Activated CD8-positive, alpha-beta T cell treated with anti-CD3 and anti-CD28 coated beads for 36 hours (primary cell): ENCODE data around the gene PLOD3. TPM values are rescaled to one million over a fixed set of nuclear protein-coding genes. Genes with fewer than 3 reads are reported as not detected.
"Not testable (repeated sequence)": the region's sequence is repeated elsewhere in the genome, so short reads cannot be mapped to it uniquely, and the experiment has no call there.

Experiments
- ATAC-seq: fragments of 200-7000 bp; cut with Tn5 transposase; one replicate; pipeline ENCODE4 v1.10.0; 2021; ENCODE audit warnings: mild to moderate bottlenecking, moderate library complexity
- CTCF ChIA-PET: fragments of 350-600 bp; sonication (Branson Sonifier 250); formaldehyde crosslinking; loops from one replicate; lab custom pipeline; 2021; ENCODE audit warnings: antibody characterized with exemption; lab: Charles Lee
- POLR2A ChIA-PET: fragments of 350-600 bp; sonication (Branson Sonifier 250); formaldehyde crosslinking; loops from one replicate; lab custom pipeline; 2021; ENCODE audit warnings: antibody characterized with exemption; lab: Charles Lee
- DNase-seq: peaks from one replicate; pipeline ENCODE4 v3.0.0-alpha.2; 2020
- H3K27ac Mint-ChIP-seq: one replicate; pipeline ENCODE4 v1.8.0; 2021; ENCODE audit warnings: mild to moderate bottlenecking, mixed read lengths
- H3K27me3 Mint-ChIP-seq: one replicate; pipeline ENCODE4 v1.8.0; 2021; ENCODE audit warnings: mixed read lengths
- H3K36me3 Mint-ChIP-seq: one replicate; pipeline ENCODE4 v1.8.0; 2021; ENCODE audit warnings: low read depth, mixed read lengths
- H3K4me1 Mint-ChIP-seq: one replicate; pipeline ENCODE4 v1.8.0; 2021; ENCODE audit warnings: low read depth, mixed read lengths
- H3K4me3 Mint-ChIP-seq: one replicate; pipeline ENCODE4 v1.8.0; 2021; ENCODE audit warnings: mild to moderate bottlenecking, moderate library complexity, mixed read lengths
- H3K9me3 Mint-ChIP-seq: one replicate; pipeline ENCODE4 v1.8.0; 2021; ENCODE audit warnings: mixed read lengths
- intact Hi-C: fragments of 100-400 bp; cut with micrococcal nuclease; formaldehyde crosslinking; loops from one replicate; pipeline ENCODE4 v1.10.0; 2022
- total RNA-seq, 2 experiments: library from RNA; stranded (reverse); gene quantifications; one replicate each; pipeline ENCODE4 v1.2.3, GENCODE V29; 2021
- TF ChIP-seq, protein P1 (sequence below): fragments of 200-600 bp; IDR thresholded peaks from one replicate; pipeline ENCODE4 v1.8.0; 2022; ENCODE audit warnings: antibody characterized with exemption, mild to moderate bottlenecking

PLOD3 gene
- total RNA-seq, 2 experiments from 2014 or later, result 20.4 to 24.4 TPM

DNA sequence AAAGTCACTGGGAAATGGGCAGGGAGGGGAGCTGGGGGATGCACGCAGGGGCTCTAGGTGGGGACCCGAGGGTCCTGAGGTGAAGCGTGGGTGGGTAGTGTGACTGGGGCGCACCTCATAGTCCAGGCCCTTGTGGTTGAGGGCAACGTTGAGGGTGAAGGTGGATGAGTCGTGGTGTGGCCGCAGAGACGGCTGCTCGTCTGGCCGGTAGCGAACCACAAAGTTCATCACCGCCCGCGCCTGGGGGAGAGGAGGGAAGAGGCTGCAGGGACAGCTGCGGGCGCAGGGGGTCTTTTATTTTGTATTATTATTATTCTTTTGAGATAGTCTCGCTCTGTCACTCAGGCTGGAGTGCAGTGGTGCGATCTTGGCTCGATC lies 10.7 kb downstream of the PLOD3 start:
- Mint-ChIP-seq H3K27me3 (peaks cover 10% of the 10 kb centered on the region), H3K36me3 (peaks cover 5% of the 10 kb centered on the region), H3K4me3 (no peak overlapping the region), H3K9me3 (no peaks in the 10 kb centered on the region), H3K27ac (no peak overlapping the region), H3K4me1 (no peaks in the 10 kb centered on the region)
- DNase-seq (no peak), ATAC-seq (no peak)
- ChIA-PET CTCF (no interaction called here), POLR2A (interaction anchor here (1.8 kb wide), 1 partner anchor 11 kb away, joined by 4 read pairs; the partner anchor contains the start of genes PLOD3 and ZNHIT1)
- intact Hi-C loops, result no loop called here
- TF ChIP-seq, protein P1, sequence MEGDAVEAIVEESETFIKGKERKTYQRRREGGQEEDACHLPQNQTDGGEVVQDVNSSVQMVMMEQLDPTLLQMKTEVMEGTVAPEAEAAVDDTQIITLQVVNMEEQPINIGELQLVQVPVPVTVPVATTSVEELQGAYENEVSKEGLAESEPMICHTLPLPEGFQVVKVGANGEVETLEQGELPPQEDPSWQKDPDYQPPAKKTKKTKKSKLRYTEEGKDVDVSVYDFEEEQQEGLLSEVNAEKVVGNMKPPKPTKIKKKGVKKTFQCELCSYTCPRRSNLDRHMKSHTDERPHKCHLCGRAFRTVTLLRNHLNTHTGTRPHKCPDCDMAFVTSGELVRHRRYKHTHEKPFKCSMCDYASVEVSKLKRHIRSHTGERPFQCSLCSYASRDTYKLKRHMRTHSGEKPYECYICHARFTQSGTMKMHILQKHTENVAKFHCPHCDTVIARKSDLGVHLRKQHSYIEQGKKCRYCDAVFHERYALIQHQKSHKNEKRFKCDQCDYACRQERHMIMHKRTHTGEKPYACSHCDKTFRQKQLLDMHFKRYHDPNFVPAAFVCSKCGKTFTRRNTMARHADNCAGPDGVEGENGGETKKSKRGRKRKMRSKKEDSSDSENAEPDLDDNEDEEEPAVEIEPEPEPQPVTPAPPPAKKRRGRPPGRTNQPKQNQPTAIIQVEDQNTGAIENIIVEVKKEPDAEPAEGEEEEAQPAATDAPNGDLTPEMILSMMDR, result no peak

DNA sequence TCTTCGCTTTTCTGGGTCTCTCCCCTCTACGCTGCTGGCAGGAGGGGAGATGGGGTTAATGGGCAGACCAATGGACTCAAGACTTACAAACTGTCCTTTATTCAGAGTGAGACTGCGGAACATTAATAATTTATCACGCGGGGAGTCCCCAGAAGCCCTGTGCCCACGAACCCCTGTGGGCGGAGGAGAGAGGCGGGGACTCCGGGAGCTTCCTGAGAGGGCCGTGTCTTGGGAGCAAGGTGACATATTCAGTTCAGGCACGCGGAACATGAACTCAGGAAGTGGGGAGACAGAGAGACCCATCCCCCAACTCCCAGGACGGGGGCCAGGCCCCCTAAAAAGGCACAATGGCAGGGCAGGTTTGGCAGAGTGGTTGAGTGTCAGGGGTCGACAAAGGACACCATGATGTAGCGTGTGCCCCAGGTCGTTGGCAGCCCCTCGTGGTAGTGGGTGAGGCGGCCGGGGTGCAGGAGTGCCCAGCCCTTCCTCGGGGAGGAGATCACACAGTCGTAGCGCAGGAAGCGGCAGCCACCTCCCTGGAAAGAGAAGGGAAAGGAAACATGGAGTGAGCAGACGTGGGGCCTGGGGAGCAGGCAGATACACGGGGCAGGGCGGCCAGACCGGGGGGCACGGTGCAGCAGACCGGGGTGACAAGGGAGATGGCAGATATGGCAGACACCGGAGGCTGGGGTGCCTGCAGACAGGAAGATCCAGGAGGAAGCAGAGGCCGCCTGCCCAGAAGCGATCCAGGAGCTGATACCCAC lies 11.3 kb downstream of the PLOD3 start:
- intact Hi-C loops, result no loop called here
- POLR2A ChIA-PET, result interaction anchor here (0.6 to 1.8 kb wide), 2 partner anchors 12 to 225 kb away, joined by 4 to 5 read pairs; partner anchors contain the start of genes PLOD3 and ZNHIT1
- Mint-ChIP-seq H3K27me3 (peaks cover 15% of the 10 kb centered on the region), H3K9me3 (no peaks in the 10 kb centered on the region), H3K27ac (no peak overlapping the region), H3K4me3 (no peak overlapping the region), H3K36me3 (peaks cover 5% of the 10 kb centered on the region), H3K4me1 (no peaks in the 10 kb centered on the region)
- TF ChIP-seq, protein P1, result no peak
- ATAC-seq, result no peak
- DNase-seq, result no peak
- CTCF ChIA-PET, result interaction anchor here (4.7 kb wide), 1 partner anchor 14 kb away, joined by 24 read pairs; no protein-coding TSS in a partner anchor

DNA sequence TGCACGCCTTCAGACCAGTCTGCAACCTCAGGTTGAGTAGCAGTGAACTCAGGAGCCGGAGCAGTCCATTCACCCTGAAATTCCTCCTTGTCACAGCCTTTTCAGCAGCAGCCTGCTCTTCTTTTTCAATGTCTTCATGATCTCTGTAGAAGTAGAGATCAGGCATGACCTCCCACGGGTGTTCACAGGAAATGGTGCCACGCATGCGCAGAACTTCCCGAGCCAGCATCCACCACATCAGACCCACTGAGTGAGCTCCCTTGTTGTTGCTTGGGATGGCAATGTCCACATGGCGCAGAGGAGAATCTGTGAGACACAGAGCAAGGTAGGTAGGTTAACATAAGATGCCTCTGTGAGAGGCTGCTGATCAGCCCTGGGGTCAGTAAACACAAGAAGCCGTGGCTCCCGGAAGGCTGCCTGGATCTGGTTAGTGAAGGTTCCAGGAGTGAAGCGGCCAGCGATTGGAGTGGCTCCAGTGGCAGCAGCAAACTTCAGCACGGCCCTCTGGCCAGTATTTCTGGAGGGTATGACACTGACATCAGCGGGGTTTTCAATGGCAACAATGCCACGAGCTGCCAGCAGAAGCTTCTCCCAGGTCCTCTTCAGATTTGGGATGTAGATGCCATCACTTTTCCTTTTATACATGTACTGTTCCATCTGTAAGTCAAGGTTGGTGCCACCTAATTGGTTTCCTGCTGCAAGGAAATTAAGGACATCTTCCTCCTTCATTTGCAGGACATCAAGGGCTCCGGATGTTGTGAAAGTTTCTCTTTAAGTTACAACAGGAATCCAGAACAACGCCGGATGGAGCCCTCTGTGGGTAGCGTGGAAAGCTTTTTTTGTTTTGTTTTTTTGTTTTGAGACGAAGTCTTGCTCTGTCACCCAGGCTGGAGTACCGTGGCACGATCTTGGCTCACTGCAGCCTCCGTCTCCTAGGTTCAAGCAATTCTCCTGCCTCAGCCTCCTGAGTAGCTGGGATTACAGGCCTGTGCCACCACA lies 13.3 kb downstream of the PLOD3 start:
- ATAC-seq, POLR2A ChIA-PET, DNase-seq, H3K9me3 Mint-ChIP-seq, H3K4me1 Mint-ChIP-seq, intact Hi-C loops, H3K36me3 Mint-ChIP-seq: not testable (repeated sequence)
- CTCF ChIA-PET, result interaction anchor here (4.7 kb wide), 1 partner anchor 11 kb away, joined by 24 read pairs; no protein-coding TSS in a partner anchor
- peak overlapping the region; percentile 47 for H3K27ac Mint-ChIP-seq
- peak overlapping the region; percentile 22 for H3K4me3 Mint-ChIP-seq
- peaks cover 27% of the 10 kb centered on the region for H3K27me3 Mint-ChIP-seq

DNA sequence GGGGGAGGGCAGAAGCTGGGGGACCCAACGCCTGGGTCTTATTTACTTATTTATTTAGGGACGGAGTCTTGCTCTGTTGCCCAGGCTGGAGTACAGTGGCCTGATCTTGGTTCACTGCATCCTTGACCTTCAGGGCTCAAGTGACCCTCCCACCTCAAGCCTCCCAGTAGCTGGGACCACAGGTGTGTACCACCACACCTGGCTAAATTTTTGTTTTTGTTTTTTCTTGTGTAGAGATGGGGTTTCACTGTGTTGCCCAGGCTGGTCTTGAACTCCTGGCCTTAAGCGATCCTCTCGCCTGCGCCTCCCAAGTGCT lies 14.8 kb downstream of the PLOD3 start:
- ChIA-PET POLR2A (interaction anchor here (0.8 kb wide), 1 partner anchor 15 kb away, joined by 3 read pairs; the partner anchor contains the start of gene PLOD3), CTCF (interaction anchor here (4.7 kb wide), 1 partner anchor 10 kb away, joined by 24 read pairs; no protein-coding TSS in a partner anchor)
- Mint-ChIP-seq H3K9me3 (no peaks in the 10 kb centered on the region), H3K4me3 (no peak overlapping the region), H3K36me3 (peaks cover 2% of the 10 kb centered on the region), H3K27ac (no peak overlapping the region), H3K4me1 (peaks cover 2% of the 10 kb centered on the region), H3K27me3 (peaks cover 27% of the 10 kb centered on the region)
- DNase-seq (no peak), ATAC-seq (no peak)
- TF ChIP-seq, protein P1, result no peak
- intact Hi-C loops, result no loop called here
